ENCODE measurements around the gene MAPK11. TPM values are rescaled to one million over a fixed set of nuclear protein-coding genes. Genes with fewer than 3 reads are reported as not detected.

Gene MAPK11
- total and polyA plus RNA-seq, 9 of the 15 experiments (the other 6 are each of a cell fraction or from before 2014, with no cell fraction given), result 0.06 to 14.6 (median 5.3) TPM

DNA sequence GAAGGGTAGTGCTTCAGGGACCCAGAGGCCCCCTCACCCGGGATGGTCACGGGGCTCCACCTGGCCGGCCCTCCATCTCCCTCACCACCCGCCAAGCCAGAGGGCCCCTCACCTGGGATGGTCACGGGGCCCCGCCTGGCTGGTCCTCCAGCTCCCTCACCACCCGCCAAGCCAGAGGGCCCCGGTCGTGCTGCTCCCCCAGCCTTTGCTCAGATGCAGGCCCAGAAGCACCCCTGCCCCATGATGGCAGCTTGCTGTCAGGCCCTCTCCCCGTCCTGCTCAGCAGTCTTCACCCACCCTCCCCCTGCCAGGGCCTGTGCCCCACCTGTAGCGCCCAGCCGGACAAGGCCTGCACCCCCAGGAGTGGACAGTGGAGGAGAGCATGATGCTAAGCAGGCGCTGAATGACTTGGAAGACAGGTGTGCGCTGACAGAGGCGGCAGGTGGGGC is 49.3 kb upstream of the MAPK11 start:
- Histone ChIP-seq H3K36me3 (ENCODE audit: control insufficient read depth, insufficient read depth, low read length) (no peaks in the 10 kb centered on the region), H3K4me2 (ENCODE audit: insufficient read depth, low read length) (peak overlapping the region; percentile 74; the same call in 1 of the 2 replicates), H3K4me3 (no peak overlapping the region), H3K27ac (ENCODE audit: extremely low read depth, low read depth, low read length) (peak overlapping the region; percentile 69; the same call in 2 of the 3 replicates), H3K4me1 (replicated peaks in 1 of 2; ENCODE audit: control insufficient read depth in 2 of 2, insufficient read depth in 2 of 2, low read length in 2 of 2) (peaks cover 24 to 59% of the 10 kb centered on the region in 2 experiments; a peak in 4 of 5 replicates), H3K9me3 (replicated peaks; ENCODE audit: control insufficient read depth, insufficient read depth, low read depth, low read length) (no peaks in the 10 kb centered on the region), H3K27me3 (ENCODE audit: control insufficient read depth in 2 of 2, insufficient read depth in 2 of 2, low read length in 2 of 2) (no peaks in the 10 kb centered on the region), H3K9me1 (ENCODE audit: control insufficient read depth, insufficient read depth, low read length) (no peaks in the 10 kb centered on the region), H4K20me1 (replicated peaks; ENCODE audit: control insufficient read depth, insufficient read depth, low read length) (no peaks in the 10 kb centered on the region), H3K79me2 (ENCODE audit: control insufficient read depth, insufficient read depth, low read length) (no peaks in the 10 kb centered on the region), H2AFZ (ENCODE audit: low read depth, low read length) (no peak overlapping the region), H3K9ac (ENCODE audit: insufficient read depth in 1 of 2, low read depth in 2 of 2, low read length in 2 of 2) (0 out of 4 replicates have a peak overlapping the region, but pooled peaks have one; percentile 25 to 52)
- no peak for DNase-seq (ENCODE audit: extremely low read depth in 1 of 4, low spot score in 3 of 4)
- TF ChIP-seq SMARCA4 (IDR thresholded peaks at IDR 0.05), result 0 out of 2 replicates have a peak, but pooled peaks have one; percentile 0
- peak; percentile 29; the same call in 1 of the 2 replicates for TF ChIP-seq POLR2G (IDR thresholded peaks at IDR 0.05; ENCODE audit: low read depth, low read length)
- TF ChIP-seq ZNF324 (CRISPR knock-in tag; IDR thresholded peaks at IDR 0.05), result no peak
- 87% methylated on average over 7 of the region's 15 CpGs for WGBS (ENCODE audit: insufficient coverage, low coverage, missing lambda C conversion rate)
- intact Hi-C loops (cut with micrococcal nuclease) (no loop called here), in situ Hi-C loops (cut with MboI) (no loop called here)
- CTCF ChIA-PET (ENCODE audit: low intra/inter-chr PET ratio), result no interaction called here
- POLR2A ChIA-PET, result interaction anchor here (1.1 kb wide), 1 partner anchor 10 kb away, joined by 3 read pairs; no protein-coding TSS in a partner anchor
- no TSS peak for BruUV-seq (replicated peaks)
- no peak; the same call in 2 of the 3 replicates for ATAC-seq
- FAIRE-seq, result no peak

DNA sequence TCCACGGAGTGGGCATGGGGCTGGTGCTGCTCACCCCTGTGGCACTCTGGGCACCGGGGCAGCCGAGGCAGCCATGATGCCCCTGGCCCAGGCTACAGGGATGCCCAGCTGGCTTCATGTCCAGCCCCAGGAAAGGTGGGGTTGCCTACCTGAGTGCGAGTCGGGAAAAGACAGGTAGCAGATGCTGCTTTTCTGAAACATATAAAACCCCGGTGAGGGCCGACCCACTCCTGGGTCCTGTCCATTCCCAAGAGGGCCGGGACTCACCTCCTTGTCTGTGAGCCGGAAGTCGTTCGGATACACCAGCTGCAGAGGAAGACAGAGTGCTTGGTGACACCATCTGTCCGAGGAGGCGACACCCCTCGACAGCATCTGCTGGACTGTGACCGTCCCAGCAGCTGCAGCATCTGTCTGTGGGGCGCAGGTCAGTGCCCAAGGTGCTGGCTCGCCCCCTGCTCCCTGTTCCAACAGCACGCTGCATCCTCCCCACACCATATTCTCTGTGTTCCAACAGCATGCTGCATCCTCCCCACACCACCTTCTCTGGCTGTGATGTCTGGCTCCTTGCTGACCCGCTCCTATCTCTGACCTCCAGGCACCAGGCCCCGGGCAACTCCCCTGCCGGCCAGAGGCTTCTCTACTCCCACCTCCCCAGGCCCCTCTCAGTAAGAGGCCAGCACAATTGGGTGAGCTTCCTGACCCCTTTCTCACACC is 48.7 kb upstream of the MAPK11 start:
- Histone ChIP-seq H2AFZ (ENCODE audit: low read depth, low read length) (peak overlapping the region; percentile 74), H4K20me1 (replicated peaks; ENCODE audit: control insufficient read depth, insufficient read depth, low read length) (no peaks in the 10 kb centered on the region), H3K27me3 (ENCODE audit: control insufficient read depth in 2 of 2, insufficient read depth in 2 of 2, low read length in 2 of 2) (no peaks in the 10 kb centered on the region), H3K9ac (ENCODE audit: insufficient read depth in 1 of 2, low read depth in 2 of 2, low read length in 2 of 2) (peak overlapping the region; percentile 41 to 76), H3K4me2 (ENCODE audit: insufficient read depth, low read length) (peak overlapping the region; percentile 74), H3K4me1 (replicated peaks in 1 of 2; ENCODE audit: control insufficient read depth in 2 of 2, insufficient read depth in 2 of 2, low read length in 2 of 2) (peaks cover 27 to 66% of the 10 kb centered on the region in 2 experiments; a peak in 4 of 5 replicates), H3K9me1 (ENCODE audit: control insufficient read depth, insufficient read depth, low read length) (no peaks in the 10 kb centered on the region), H3K79me2 (ENCODE audit: control insufficient read depth, insufficient read depth, low read length) (no peaks in the 10 kb centered on the region), H3K36me3 (ENCODE audit: control insufficient read depth, insufficient read depth, low read length) (no peaks in the 10 kb centered on the region), H3K9me3 (replicated peaks; ENCODE audit: control insufficient read depth, insufficient read depth, low read depth, low read length) (no peaks in the 10 kb centered on the region), H3K27ac (ENCODE audit: extremely low read depth, low read depth, low read length) (peak overlapping the region; percentile 69), H3K4me3 (no peak overlapping the region)
- intact Hi-C loops (cut with micrococcal nuclease), result no loop called here
- FAIRE-seq, result peak; percentile 92
- peak; percentile 67 to 86 (median 77) for DNase-seq (ENCODE audit: extremely low read depth in 1 of 4, low spot score in 3 of 4)
- CTCF ChIA-PET (ENCODE audit: low intra/inter-chr PET ratio), result no interaction called here
- BruUV-seq (replicated peaks), result no TSS peak
- 22% methylated on average over 15 of the region's 21 CpGs for WGBS (ENCODE audit: insufficient coverage, low coverage, missing lambda C conversion rate)
- ATAC-seq, result peak; percentile 82
- in situ Hi-C loops (cut with MboI), result no loop called here
- POLR2A ChIA-PET, result interaction anchor here (1.1 kb wide), 1 partner anchor 9 kb away, joined by 3 read pairs; no protein-coding TSS in a partner anchor
- TF ChIP-seq NR2C1 (IDR thresholded peaks at IDR 0.05) (no peak), NR2C1 (tag; IDR thresholded peaks at IDR 0.05) (0 out of 2 replicates have a peak, but pooled peaks have one; percentile 21), ZNF184 (CRISPR knock-in tag; IDR thresholded peaks at IDR 0.05) (no peak), TAF1 (IDR thresholded peaks at IDR 0.05; ENCODE audit: control insufficient read depth, extremely low read depth, insufficient read depth, low read length, severe bottlenecking) (peak; percentile 21)
- TF ChIP-seq, protein P1, sequence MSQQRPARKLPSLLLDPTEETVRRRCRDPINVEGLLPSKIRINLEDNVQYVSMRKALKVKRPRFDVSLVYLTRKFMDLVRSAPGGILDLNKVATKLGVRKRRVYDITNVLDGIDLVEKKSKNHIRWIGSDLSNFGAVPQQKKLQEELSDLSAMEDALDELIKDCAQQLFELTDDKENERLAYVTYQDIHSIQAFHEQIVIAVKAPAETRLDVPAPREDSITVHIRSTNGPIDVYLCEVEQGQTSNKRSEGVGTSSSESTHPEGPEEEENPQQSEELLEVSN (IDR thresholded peaks at IDR 0.05; ENCODE audit: borderline replicate concordance in 1 of 2, extremely low read depth in 1 of 2, insufficient read depth in 1 of 2, insufficient read length in 1 of 2, low read depth in 1 of 2, low read length in 1 of 2, poor library complexity in 1 of 2, severe bottlenecking in 1 of 2), result no peak

Data from K562 (cell line).